GM21528 (cell line): Measurements from ENCODE around the gene GRIN2D.

ENCODE experiments used
- ATAC-seq: cut with Tn5 transposase; IDR thresholded peaks from one replicate; pipeline ENCODE4 v1.9.1; 2021; ENCODE audit warnings: mild to moderate bottlenecking, moderate library complexity; ENCODE audit not compliant: unreplicated experiment, low FRiP score

The GRIN2D gene

DNA sequence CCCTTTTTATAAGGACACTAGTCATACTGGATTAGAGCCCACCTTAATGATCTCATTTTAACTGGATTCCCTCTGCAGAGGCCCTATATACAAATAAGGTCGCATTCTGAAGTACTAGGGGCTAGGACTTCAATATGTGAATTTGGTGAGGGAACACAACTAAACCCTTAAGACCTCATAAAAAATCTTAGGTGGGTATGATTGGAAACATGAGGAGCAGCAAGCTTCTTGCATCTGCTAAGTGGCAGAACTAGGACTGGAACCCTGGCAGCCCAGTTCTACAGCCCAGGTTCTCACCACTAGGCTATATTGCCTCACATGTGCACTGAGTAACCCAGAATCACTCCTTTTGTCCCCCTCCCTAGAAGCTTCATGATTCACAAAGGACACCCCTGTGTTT lies 35.2 kb downstream of the GRIN2D start:
- no peak for ATAC-seq

DNA sequence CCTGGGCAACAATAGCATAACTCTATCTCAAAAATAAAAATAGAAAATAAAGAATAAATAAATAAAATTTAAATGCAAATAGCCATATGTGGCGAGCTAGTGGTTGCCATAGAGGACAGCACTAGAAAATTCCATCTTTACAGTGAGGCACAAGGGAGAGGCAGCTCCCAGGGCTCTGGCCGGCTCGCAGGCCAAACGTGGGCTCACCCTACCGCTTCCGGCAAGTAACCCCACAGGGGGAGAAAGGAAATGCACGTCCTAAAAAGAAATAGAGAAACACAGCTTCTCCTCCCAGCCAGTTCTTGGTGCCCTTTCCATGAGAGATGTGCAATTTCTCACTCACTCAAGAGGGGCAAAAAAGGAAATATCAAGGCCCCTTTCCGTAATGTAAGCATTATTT lies 39.9 kb downstream of the GRIN2D start:
- ATAC-seq: no peak

DNA sequence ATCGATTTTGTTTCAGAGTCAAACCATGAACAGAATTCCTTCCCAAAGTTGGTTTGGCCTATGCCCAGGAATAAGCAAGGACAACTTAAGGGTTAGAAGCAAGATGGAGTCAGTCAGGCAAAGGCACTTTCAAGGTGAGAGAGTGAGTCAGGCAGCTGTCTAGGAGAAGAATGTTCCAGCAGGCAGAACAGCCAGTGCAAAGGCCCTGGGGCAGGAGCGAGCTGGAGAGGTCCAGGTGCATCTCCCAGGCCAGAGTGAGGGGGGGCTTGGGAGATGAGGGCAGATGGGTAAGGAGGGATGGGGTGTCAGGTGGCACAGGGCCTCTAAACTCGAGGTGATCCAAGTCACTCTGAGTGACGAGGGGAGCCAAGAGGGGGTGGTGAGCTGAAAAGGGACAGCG lies 43.1 kb downstream of the GRIN2D start:
- ATAC-seq: no peak

DNA sequence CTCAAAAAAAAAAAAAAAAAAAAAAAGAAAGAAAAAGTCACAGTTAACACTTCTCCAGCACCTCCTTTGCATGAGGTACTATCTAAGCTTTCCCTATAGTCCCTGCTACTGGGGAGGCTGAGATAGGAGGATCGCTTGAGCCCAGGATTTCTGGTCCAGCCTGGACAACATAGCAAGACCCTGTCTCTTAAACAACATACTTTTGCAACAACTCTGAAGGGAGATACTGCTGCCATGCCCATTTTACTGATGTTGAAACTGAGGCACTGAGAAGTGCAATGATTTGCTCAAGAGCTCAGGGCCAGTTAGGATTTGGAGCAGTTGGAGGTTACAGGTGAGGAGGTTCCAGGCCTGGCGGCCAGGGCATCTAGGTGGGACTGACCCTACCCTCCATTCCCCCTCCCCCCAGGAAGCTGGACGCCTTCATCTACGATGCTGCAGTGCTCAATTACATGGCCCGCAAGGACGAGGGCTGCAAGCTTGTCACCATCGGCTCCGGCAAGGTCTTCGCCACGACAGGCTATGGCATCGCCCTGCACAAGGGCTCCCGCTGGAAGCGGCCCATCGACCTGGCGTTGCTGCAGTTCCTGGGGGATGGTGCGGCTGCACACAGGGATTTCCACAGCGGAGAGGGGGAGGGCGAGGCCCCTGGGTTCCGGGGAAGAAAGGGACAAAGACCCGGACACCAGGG lies 48.0 kb downstream of the GRIN2D start:
- no peak for ATAC-seq

DNA sequence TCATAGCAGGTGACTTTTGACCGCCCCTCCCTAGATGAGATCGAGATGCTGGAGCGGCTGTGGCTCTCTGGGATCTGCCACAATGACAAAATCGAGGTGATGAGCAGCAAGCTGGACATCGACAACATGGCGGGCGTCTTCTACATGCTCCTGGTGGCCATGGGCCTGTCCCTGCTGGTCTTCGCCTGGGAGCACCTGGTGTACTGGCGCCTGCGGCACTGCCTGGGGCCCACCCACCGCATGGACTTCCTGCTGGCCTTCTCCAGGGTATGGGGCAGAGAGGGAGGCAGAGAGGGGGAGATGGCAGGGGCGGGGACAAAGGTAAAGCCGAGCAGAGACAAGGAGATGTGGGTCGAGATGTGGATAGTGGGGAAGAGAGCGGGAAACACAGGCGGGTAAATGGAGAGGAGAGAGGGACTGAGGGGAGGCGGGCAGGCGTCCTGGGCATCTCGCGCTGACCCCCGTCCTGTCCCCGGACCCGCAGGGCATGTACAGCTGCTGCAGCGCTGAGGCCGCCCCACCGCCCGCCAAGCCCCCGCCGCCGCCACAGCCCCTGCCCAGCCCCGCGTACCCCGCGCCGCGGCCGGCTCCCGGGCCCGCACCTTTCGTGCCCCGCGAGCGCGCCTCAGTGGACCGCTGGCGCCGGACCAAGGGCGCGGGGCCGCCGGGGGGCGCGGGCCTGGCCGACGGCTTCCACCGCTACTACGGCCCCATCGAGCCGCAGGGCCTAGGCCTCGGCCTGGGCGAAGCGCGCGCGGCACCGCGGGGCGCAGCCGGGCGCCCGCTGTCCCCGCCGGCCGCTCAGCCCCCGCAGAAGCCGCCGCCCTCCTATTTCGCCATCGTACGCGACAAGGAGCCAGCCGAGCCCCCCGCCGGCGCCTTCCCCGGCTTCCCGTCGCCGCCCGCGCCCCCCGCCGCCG lies 48.9 kb downstream of the GRIN2D start:
- no peak for ATAC-seq

DNA sequence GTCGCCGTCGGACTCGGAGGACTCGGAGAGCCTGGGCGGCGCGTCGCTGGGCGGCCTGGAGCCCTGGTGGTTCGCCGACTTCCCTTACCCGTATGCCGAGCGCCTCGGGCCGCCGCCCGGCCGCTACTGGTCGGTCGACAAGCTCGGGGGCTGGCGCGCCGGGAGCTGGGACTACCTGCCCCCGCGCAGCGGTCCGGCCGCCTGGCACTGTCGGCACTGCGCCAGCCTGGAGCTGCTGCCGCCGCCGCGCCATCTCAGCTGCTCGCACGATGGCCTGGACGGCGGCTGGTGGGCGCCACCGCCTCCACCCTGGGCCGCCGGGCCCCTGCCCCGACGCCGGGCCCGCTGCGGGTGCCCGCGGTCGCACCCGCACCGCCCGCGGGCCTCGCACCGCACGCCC lies 49.8 kb downstream of the GRIN2D start:
- no peak for ATAC-seq
